Fibroblast of lung (primary cell): ENCODE data around the gene UQCR10. TPM values are rescaled to one million over a fixed set of nuclear protein-coding genes. Genes with fewer than 3 reads are reported as not detected.

ENCODE experiments used
- DNase-seq, 2 donors: peaks; one replicate each; pipeline versions ENCODE4 v3.0.0 to v3.0.0-alpha.2; 2010; ENCODE audit warnings: low read depth in 2 of 2
- H2AFZ ChIP-seq: 2 replicates; pipeline ENCODE4 v1.5.1; 2012; ENCODE audit warnings: low read length, control low read depth, inconsistent platforms
- H3K27ac ChIP-seq: 2 replicates; pipeline ENCODE4 v1.5.1; 2011; ENCODE audit warnings: low read length, control low read depth; ENCODE audit not compliant: insufficient read depth
- H3K27me3 ChIP-seq: 2 replicates; pipeline ENCODE4 v1.5.1; 2011; ENCODE audit warnings: mild to moderate bottlenecking, low read length; ENCODE audit not compliant: control insufficient read depth, insufficient read depth
- H3K36me3 ChIP-seq: 2 replicates; pipeline ENCODE4 v1.5.1; 2011; ENCODE audit warnings: low read length; ENCODE audit not compliant: control insufficient read depth, insufficient read depth
- H3K4me1 ChIP-seq: 2 replicates; pipeline ENCODE4 v1.5.1; 2011; ENCODE audit warnings: low read length; ENCODE audit not compliant: control insufficient read depth, insufficient read depth; ENCODE audit errors: extremely low read depth
- H3K4me2 ChIP-seq: 2 replicates; pipeline ENCODE4 v1.5.1; 2011; ENCODE audit warnings: low read length, control low read depth; ENCODE audit not compliant: insufficient read depth; ENCODE audit errors: extremely low read depth
- H3K4me3 ChIP-seq, 4 experiments: fragments of 200-600 bp in 1 of 4; sonication (generic) in 1 of 4; replicated peaks in 1 of 4; 2 replicates each; pipeline ENCODE4 v1.5.1; 2011 to 2016; ENCODE audit warnings: low read length in 4 of 4, low read depth in 3 of 4, mild to moderate bottlenecking in 3 of 4, control low read depth in 2 of 4, inconsistent platforms in 1 of 4, mixed read lengths in 1 of 4; ENCODE audit not compliant: insufficient read depth in 1 of 4; ENCODE audit errors: control extremely low read depth in 1 of 4
- H3K79me2 ChIP-seq: 2 replicates; pipeline ENCODE4 v1.5.1; 2012; ENCODE audit warnings: mild to moderate bottlenecking, low read length, inconsistent platforms; ENCODE audit not compliant: control insufficient read depth, insufficient read depth
- H3K9ac ChIP-seq: 2 replicates; pipeline ENCODE4 v1.5.1; 2011; ENCODE audit warnings: mild to moderate bottlenecking, low read length, control low read depth; ENCODE audit not compliant: insufficient read depth
- H3K9me3 ChIP-seq: 2 replicates; pipeline ENCODE4 v1.5.1; 2012; ENCODE audit warnings: low read depth, low read length; ENCODE audit not compliant: control insufficient read depth, insufficient read depth
- H4K20me1 ChIP-seq: 2 replicates; pipeline ENCODE4 v1.5.1; 2011; ENCODE audit warnings: low read length; ENCODE audit not compliant: control insufficient read depth, insufficient read depth; ENCODE audit errors: extremely low read depth
- EZH2 ChIP-seq: IDR thresholded peaks from 2 replicates; pipeline ENCODE4 v1.5.1; 2012; ENCODE audit warnings: low read length, control low read depth, mild to moderate bottlenecking; ENCODE audit errors: missing control alignments
- polyA plus RNA-seq, 2 donors: library from polyadenylated mRNA; depleted of rRNA in 1 of 2; stranded (reverse) in 1 of 2; unstranded in 1 of 2; fragments of >200 nt; gene quantifications; 2 replicates each; pipeline ENCODE4 v1.2.1, GENCODE V29; 2011 to 2012; ENCODE audit warnings: missing spikeins in 1 of 2
- total RNA-seq: library from RNA; depleted of rRNA; stranded (reverse); fragments of >200 nt; gene quantifications from 2 replicates; pipeline ENCODE4 v1.2.1, GENCODE V29; 2014
- TF ChIP-seq, protein P1 (sequence below), 2 donors: IDR thresholded peaks in 1 of 2; conservative IDR thresholded peaks in 1 of 2; 1 replicate in 1 of 2; 2 replicates in 1 of 2; pipeline ENCODE4 v1.5.1; 2011 to 2012; ENCODE audit warnings: low read length in 2 of 2, control low read depth in 1 of 2, inconsistent platforms in 1 of 2, low read depth in 1 of 2, mild to moderate bottlenecking in 1 of 2

UQCR10 gene
- total and polyA plus RNA-seq, 2 donors (not counting 1 experiment from before 2014, with no cell fraction given): 112 to 117 TPM

DNA sequence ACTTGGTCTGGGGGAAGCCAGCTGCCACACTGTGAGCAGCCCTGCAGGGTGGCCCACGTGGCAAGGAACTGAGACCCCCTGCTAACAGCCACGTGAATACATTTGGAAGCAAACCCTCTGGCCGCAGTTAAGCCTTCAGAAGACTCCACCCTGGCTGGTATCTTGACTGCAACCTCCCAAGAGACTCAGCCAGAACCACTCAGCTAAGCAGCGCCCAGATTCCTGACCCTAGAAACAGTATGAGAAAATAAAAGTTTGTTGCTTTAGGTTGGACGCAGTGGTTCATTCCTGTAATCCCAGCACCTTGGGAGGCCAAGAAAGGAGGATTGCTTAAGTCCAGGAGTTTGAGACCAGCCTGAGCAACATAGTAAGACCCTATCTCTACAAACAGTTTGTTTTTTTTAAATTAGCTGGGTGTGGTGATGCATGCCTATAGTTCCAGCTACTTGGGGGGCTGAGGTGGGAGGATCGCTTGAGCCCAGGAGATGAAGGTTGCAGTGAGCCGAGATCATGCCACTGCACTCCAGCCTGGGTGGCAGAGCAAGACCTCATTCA is 9.0 kb upstream of the UQCR10 start:
- H3K79me2 ChIP-seq: no peaks in the 10 kb centered on the region
- H2AFZ ChIP-seq: no peak overlapping the region
- DNase-seq: no peak
- H3K27ac ChIP-seq: no peak overlapping the region
- H3K9ac ChIP-seq: no peak overlapping the region
- no peaks in the 10 kb centered on the region for H3K9me3 ChIP-seq
- H3K4me3 ChIP-seq: no peak overlapping the region
- TF ChIP-seq, protein P1, sequence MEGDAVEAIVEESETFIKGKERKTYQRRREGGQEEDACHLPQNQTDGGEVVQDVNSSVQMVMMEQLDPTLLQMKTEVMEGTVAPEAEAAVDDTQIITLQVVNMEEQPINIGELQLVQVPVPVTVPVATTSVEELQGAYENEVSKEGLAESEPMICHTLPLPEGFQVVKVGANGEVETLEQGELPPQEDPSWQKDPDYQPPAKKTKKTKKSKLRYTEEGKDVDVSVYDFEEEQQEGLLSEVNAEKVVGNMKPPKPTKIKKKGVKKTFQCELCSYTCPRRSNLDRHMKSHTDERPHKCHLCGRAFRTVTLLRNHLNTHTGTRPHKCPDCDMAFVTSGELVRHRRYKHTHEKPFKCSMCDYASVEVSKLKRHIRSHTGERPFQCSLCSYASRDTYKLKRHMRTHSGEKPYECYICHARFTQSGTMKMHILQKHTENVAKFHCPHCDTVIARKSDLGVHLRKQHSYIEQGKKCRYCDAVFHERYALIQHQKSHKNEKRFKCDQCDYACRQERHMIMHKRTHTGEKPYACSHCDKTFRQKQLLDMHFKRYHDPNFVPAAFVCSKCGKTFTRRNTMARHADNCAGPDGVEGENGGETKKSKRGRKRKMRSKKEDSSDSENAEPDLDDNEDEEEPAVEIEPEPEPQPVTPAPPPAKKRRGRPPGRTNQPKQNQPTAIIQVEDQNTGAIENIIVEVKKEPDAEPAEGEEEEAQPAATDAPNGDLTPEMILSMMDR (conservative IDR thresholded peaks at IDR 0.05 in 1 of 2, IDR thresholded peaks at IDR 0.05 in 1 of 2; ENCODE audit: low read depth in 1 of 2, low read length in 2 of 2): no peak
- no peak for TF ChIP-seq EZH2
- H3K27me3 ChIP-seq: no peaks in the 10 kb centered on the region
- H4K20me1 ChIP-seq: no peaks in the 10 kb centered on the region
- H3K4me1 ChIP-seq: no peaks in the 10 kb centered on the region
- no peaks in the 10 kb centered on the region for H3K36me3 ChIP-seq
- H3K4me2 ChIP-seq: no peak overlapping the region

DNA sequence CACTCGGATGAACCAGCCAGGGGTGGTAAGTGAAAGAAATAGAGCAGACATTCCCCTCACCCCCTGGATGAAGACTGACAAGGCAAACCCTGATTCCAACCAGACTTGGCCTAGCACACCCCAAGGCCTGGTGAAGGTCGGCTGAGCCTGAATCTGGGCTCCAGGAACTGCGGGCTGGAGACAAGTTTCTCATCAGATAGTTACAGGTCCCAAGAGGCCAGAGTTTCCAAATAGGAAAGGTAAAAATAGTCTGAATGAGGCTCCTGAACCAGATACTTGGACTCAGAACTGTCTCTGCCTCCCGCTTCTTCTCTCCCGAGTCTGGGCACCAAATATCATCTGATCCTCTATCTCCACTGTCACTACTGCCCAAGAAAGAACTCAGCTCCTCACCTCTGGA is 8.2 kb upstream of the UQCR10 start:
- Histone ChIP-seq H3K4me1 (no peaks in the 10 kb centered on the region), H3K79me2 (no peaks in the 10 kb centered on the region), H3K9me3 (no peaks in the 10 kb centered on the region), H4K20me1 (no peaks in the 10 kb centered on the region), H3K36me3 (no peaks in the 10 kb centered on the region), H3K9ac (no peak overlapping the region), H3K27ac (no peak overlapping the region), H3K27me3 (no peaks in the 10 kb centered on the region), H2AFZ (no peak overlapping the region), H3K4me2 (no peak overlapping the region), H3K4me3 (no peak overlapping the region)
- DNase-seq: no peak
- TF ChIP-seq EZH2: no peak
- TF ChIP-seq, protein P1 (conservative IDR thresholded peaks at IDR 0.05 in 1 of 2, IDR thresholded peaks at IDR 0.05 in 1 of 2; ENCODE audit: low read depth in 1 of 2, low read length in 2 of 2): no peak

DNA sequence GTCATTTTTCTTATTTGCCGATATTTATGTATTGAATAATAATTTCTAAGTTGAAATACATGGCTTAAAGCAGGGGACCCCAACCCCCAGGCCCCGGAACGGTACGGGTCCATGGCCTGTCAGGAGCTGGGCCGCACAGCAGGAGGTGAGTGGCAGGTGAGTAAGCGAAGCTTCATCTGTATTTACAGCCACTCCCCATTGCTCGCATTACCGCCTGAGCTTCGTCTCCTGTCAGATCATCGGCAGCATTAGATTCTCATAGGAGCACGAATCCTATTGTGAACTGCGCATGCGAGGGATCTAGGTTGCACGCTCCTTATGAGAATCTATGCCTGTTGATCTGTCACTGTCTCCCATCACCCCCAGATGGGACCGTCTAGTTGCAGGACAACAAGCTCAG is 4.9 kb upstream of the UQCR10 start:
- Histone ChIP-seq H2AFZ (no peak overlapping the region), H3K36me3 (no peaks in the 10 kb centered on the region), H3K4me3 (no peak overlapping the region), H4K20me1 (no peaks in the 10 kb centered on the region), H3K4me2 (no peak overlapping the region), H3K9ac (no peak overlapping the region), H3K27ac (no peak overlapping the region), H3K4me1 (no peaks in the 10 kb centered on the region), H3K79me2 (peaks cover under 1% of the 10 kb centered on the region), H3K9me3 (no peaks in the 10 kb centered on the region), H3K27me3 (no peaks in the 10 kb centered on the region)
- DNase-seq: no peak
- no peak for TF ChIP-seq EZH2
- TF ChIP-seq, protein P1 (conservative IDR thresholded peaks at IDR 0.05 in 1 of 2, IDR thresholded peaks at IDR 0.05 in 1 of 2; ENCODE audit: low read depth in 1 of 2, low read length in 2 of 2): no peak
